Panc1 (cell line): ENCODE data around the gene RNF103. TPM values are rescaled to one million over a fixed set of nuclear protein-coding genes. Genes with fewer than 3 reads are reported as not detected.

Experiments
- ATAC-seq: fragments of 200-7000 bp; cut with Tn5 transposase; 2 replicates; pipeline ENCODE4 v1.9.1; 2020; ENCODE audit warnings: mild to moderate bottlenecking, moderate library complexity
- BruUV-seq: library from RNA; stranded (reverse); fragments of 400-500 nt; replicated peaks from 2 replicates; lab custom pipeline; 2021; lab: Mats Ljungman, UMichigan
- CTCF ChIA-PET: fragments of 300-600 bp; sonication (Branson Sonifier 250); formaldehyde crosslinking; loops from one replicate; lab custom pipeline; 2022; ENCODE audit warnings: antibody characterized with exemption; lab: Charles Lee
- POLR2A ChIA-PET: fragments of 300-600 bp; sonication (Branson Sonifier 250); formaldehyde crosslinking; loops from one replicate; lab custom pipeline; 2022; ENCODE audit warnings: antibody characterized with exemption; lab: Charles Lee
- DNase-seq: peaks from one replicate; pipeline ENCODE4 v3.0.0-alpha.2; 2010; ENCODE audit warnings: low read depth, low spot score
- H3K27ac ChIP-seq: 2 replicates; pipeline ENCODE4 v1.5.1; 2011; ENCODE audit warnings: mild to moderate bottlenecking, low read length, inconsistent platforms
- H3K27me3 ChIP-seq: fragments of 200-500 bp; sonication (Bioruptor generic); 2 replicates; pipeline ENCODE4 v1.6.0; 2014; ENCODE audit warnings: low read length, inconsistent platforms; ENCODE audit not compliant: control insufficient read depth, insufficient read depth
- H3K36me3 ChIP-seq: fragments of 200-500 bp; sonication (Bioruptor generic); 2 replicates; pipeline ENCODE4 v1.5.1; 2014; ENCODE audit warnings: inconsistent platforms, mild to moderate bottlenecking, low read length, moderate library complexity; ENCODE audit not compliant: control insufficient read depth, insufficient read depth
- H3K4me1 ChIP-seq: 2 replicates; pipeline ENCODE4 v1.5.1; 2011; ENCODE audit warnings: inconsistent platforms, mild to moderate bottlenecking, low read length, moderate library complexity; ENCODE audit not compliant: control insufficient read depth, insufficient read depth
- H3K4me3 ChIP-seq, 2 experiments: 2 replicates each; pipeline ENCODE4 v1.5.1; 2011 to 2012; ENCODE audit warnings: low read depth in 2 of 2, low read length in 2 of 2, mild to moderate bottlenecking in 2 of 2, inconsistent platforms in 1 of 2, moderate library complexity in 1 of 2
- H3K9me3 ChIP-seq: fragments of 200-500 bp; sonication (Bioruptor generic); 2 replicates; pipeline ENCODE4 v1.5.1; 2014; ENCODE audit warnings: low read depth, mild to moderate bottlenecking, inconsistent platforms, low read length, moderate library complexity; ENCODE audit not compliant: control insufficient read depth, insufficient read depth
- POLR2AphosphoS5 ChIP-seq: IDR thresholded peaks from 2 replicates; pipeline ENCODE4 v1.6.1; 2012; ENCODE audit warnings: mild to moderate bottlenecking, low read depth, low read length, moderate library complexity
- SIN3A ChIP-seq: IDR thresholded peaks from 2 replicates; pipeline ENCODE4 v1.6.1; 2012; ENCODE audit warnings: low read depth, mild to moderate bottlenecking, low read length, moderate library complexity, borderline replicate concordance; ENCODE audit not compliant: insufficient read depth
- TCF7L2 ChIP-seq: IDR thresholded peaks from 2 replicates; pipeline ENCODE4 v1.6.1; 2011; ENCODE audit warnings: mild to moderate bottlenecking, low read depth, low read length, inconsistent platforms
- in situ Hi-C: cut with HindIII; loops from 2 replicates; pipeline ENCODE4 v1.10.0; 2016; ENCODE audit warnings: low sequenced_read_pairs, low pct_unique_long_range_greater_than_20kb
- intact Hi-C: fragments of 100-400 bp; cut with micrococcal nuclease; formaldehyde crosslinking; loops from one replicate; pipeline ENCODE4 v1.10.0; 2022; ENCODE audit not compliant: unreplicated experiment
- total RNA-seq: library from RNA; stranded (reverse); gene quantifications from one replicate; pipeline ENCODE4 v1.2.1, GENCODE V29; 2021; ENCODE audit not compliant: unreplicated experiment
- TF ChIP-seq, protein P1 (sequence below), 2 experiments: IDR thresholded peaks; 2 replicates each; pipeline ENCODE4 v1.6.1; 2011 to 2012; ENCODE audit warnings: low read depth in 2 of 2, control low read depth in 1 of 2, low read length in 1 of 2, mild to moderate bottlenecking in 1 of 2, moderate library complexity in 1 of 2; ENCODE audit not compliant: insufficient read depth in 1 of 2
- TF ChIP-seq, protein P2 (sequence below): fragments of 450-650 bp; IDR thresholded peaks from 2 replicates; pipeline ENCODE4 v1.5.1; 2017; ENCODE audit warnings: mild to moderate bottlenecking

The RNF103 gene
- total RNA-seq, 1 experiment from 2014 or later, result 37.6 TPM

DNA sequence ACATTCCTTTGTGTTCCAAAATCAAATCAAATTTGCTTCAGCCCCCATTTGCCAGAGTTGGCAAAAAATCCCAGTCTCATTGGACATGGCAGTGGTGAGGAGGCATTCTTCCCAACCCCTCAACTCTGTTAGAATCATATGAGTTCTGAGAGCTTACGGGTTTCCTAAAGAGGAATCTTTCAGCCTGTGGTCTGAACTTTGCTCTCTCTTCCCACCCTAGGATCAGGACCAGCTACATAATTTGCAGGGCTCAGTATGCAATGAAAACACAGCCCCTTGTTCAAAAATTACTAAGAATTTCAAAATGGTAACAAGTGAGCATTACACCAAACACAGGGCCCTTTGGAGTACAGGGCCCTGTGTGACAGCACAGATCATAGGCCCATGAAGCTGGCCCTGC lies 49.3 kb upstream of the RNF103 start:
- H3K27me3 ChIP-seq, result no peaks in the 10 kb centered on the region
- in situ Hi-C loops (no loop called here), intact Hi-C loops (no loop called here)
- no peaks in the 10 kb centered on the region for H3K4me1 ChIP-seq
- H3K9me3 ChIP-seq, result no peaks in the 10 kb centered on the region
- POLR2A ChIA-PET, result no interaction called here
- H3K36me3 ChIP-seq, result no peaks in the 10 kb centered on the region
- no peak overlapping the region for H3K27ac ChIP-seq
- TF ChIP-seq, protein P1, sequence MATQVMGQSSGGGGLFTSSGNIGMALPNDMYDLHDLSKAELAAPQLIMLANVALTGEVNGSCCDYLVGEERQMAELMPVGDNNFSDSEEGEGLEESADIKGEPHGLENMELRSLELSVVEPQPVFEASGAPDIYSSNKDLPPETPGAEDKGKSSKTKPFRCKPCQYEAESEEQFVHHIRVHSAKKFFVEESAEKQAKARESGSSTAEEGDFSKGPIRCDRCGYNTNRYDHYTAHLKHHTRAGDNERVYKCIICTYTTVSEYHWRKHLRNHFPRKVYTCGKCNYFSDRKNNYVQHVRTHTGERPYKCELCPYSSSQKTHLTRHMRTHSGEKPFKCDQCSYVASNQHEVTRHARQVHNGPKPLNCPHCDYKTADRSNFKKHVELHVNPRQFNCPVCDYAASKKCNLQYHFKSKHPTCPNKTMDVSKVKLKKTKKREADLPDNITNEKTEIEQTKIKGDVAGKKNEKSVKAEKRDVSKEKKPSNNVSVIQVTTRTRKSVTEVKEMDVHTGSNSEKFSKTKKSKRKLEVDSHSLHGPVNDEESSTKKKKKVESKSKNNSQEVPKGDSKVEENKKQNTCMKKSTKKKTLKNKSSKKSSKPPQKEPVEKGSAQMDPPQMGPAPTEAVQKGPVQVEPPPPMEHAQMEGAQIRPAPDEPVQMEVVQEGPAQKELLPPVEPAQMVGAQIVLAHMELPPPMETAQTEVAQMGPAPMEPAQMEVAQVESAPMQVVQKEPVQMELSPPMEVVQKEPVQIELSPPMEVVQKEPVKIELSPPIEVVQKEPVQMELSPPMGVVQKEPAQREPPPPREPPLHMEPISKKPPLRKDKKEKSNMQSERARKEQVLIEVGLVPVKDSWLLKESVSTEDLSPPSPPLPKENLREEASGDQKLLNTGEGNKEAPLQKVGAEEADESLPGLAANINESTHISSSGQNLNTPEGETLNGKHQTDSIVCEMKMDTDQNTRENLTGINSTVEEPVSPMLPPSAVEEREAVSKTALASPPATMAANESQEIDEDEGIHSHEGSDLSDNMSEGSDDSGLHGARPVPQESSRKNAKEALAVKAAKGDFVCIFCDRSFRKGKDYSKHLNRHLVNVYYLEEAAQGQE (IDR thresholded peaks at IDR 0.05; ENCODE audit: insufficient read depth in 1 of 2, low read depth in 2 of 2, low read length in 1 of 2), result no peak
- TF ChIP-seq, protein P2, sequence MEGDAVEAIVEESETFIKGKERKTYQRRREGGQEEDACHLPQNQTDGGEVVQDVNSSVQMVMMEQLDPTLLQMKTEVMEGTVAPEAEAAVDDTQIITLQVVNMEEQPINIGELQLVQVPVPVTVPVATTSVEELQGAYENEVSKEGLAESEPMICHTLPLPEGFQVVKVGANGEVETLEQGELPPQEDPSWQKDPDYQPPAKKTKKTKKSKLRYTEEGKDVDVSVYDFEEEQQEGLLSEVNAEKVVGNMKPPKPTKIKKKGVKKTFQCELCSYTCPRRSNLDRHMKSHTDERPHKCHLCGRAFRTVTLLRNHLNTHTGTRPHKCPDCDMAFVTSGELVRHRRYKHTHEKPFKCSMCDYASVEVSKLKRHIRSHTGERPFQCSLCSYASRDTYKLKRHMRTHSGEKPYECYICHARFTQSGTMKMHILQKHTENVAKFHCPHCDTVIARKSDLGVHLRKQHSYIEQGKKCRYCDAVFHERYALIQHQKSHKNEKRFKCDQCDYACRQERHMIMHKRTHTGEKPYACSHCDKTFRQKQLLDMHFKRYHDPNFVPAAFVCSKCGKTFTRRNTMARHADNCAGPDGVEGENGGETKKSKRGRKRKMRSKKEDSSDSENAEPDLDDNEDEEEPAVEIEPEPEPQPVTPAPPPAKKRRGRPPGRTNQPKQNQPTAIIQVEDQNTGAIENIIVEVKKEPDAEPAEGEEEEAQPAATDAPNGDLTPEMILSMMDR, result no peak
- no peak for TF ChIP-seq TCF7L2
- DNase-seq, result no peak
- CTCF ChIA-PET, result no interaction called here
- no peak for ATAC-seq
- H3K4me3 ChIP-seq, result no peak overlapping the region
- BruUV-seq, result no TSS peak

GRCh38 chr2:86672027-86672545 lies 48.4 kb upstream of the RNF103 start:
- no TSS peak for BruUV-seq
- in situ Hi-C loops (no loop called here), intact Hi-C loops (loop anchor here (1.0 kb wide), 1 partner anchor 19 kb away; no protein-coding TSS in a partner anchor)
- H3K27ac ChIP-seq, result no peak overlapping the region
- ChIA-PET CTCF (no interaction called here), POLR2A (no interaction called here)
- no peaks in the 10 kb centered on the region for H3K9me3 ChIP-seq
- no peak for DNase-seq
- H3K4me3 ChIP-seq, result no peak overlapping the region
- H3K36me3 ChIP-seq, result no peaks in the 10 kb centered on the region
- H3K27me3 ChIP-seq, result no peaks in the 10 kb centered on the region
- no peaks in the 10 kb centered on the region for H3K4me1 ChIP-seq
- no peak for ATAC-seq
- TF ChIP-seq TCF7L2 (no peak), POLR2AphosphoS5 (no peak), SIN3A (no peak)
- TF ChIP-seq, protein P1 (IDR thresholded peaks at IDR 0.05; ENCODE audit: insufficient read depth in 1 of 2, low read depth in 2 of 2, low read length in 1 of 2), result no peak
- TF ChIP-seq, protein P2, result no peak
